Ovary (tissue), 9 donors: ENCODE results near the gene ALDH3A2. TPM values are rescaled to one million over a fixed set of nuclear protein-coding genes. Genes with fewer than 3 reads are reported as not detected.
"Not testable (repeated sequence)": the region's sequence is repeated elsewhere in the genome, so short reads cannot be mapped to it uniquely, and the experiment has no call there.

Source experiments
- DNase-seq, 5 donors: peaks; one replicate each; pipeline ENCODE4 v3.0.0-alpha.2; 2019 to 2020
- H3K27ac ChIP-seq, 2 donors: fragments of 200-600 bp; one replicate each; pipeline versions ENCODE4 v1.5.1 to v1.8.0; 2019 to 2022
- H3K27me3 ChIP-seq: fragments of 200-600 bp; one replicate; pipeline ENCODE4 v1.8.0; 2022
- H3K36me3 ChIP-seq: fragments of 200-600 bp; sonication (generic); one replicate; pipeline ENCODE4 v1.5.1; 2019
- H3K4me1 ChIP-seq: one replicate; pipeline ENCODE4 v1.8.1; 2013; ENCODE audit warnings: mild to moderate bottlenecking, moderate library complexity; ENCODE audit not compliant: insufficient read depth
- H3K4me3 ChIP-seq: fragments of 200-600 bp; sonication (generic); one replicate; pipeline ENCODE4 v1.5.1; 2017
- H3K9me3 ChIP-seq, 2 donors: fragments of 200-600 bp in 1 of 2; sonication (generic) in 1 of 2; one replicate each; pipeline versions ENCODE4 v1.5.1 to v1.8.1; 2013 to 2019; ENCODE audit warnings: mild to moderate bottlenecking in 1 of 2, moderate library complexity in 1 of 2
- EP300 ChIP-seq: sonication (generic); formaldehyde crosslinking; IDR thresholded peaks from one replicate; pipeline ENCODE4 v1.6.1; 2017; ENCODE audit warnings: antibody characterized with exemption
- POLR2A ChIP-seq: fragments of 450-650 bp; IDR thresholded peaks from one replicate; pipeline ENCODE4 v1.6.1; 2017; ENCODE audit warnings: antibody characterized with exemption, mild to moderate bottlenecking, moderate library complexity
- WGBS, 3 donors: extraction: QIAGEN DNeasy Blood & Tissue Kit in 1 of 3; methylation state at CpG; one replicate each; pipeline versions ENCODE4 v1.1.5 to v1.1.7; 2013 to 2017; 5-methylcytosine and 5-hydroxymethylcytosine counted together
- intact Hi-C, 4 donors: fragments of 100-400 bp; cut with DNase I; formaldehyde crosslinking; loops; one replicate each; pipeline versions ENCODE4 v1.11.0 to v1.15.1; 2022 to 2023
- polyA plus RNA-seq, 2 donors: library from polyadenylated mRNA; stranded (reverse); fragments of 200-250 nt in 1 of 2; fragments of 350-450 nt in 1 of 2; fragmentation: Illumina TruSeq in 1 of 2; extraction: RNeasy Lipid Tissue Mini Kit (QIAGEN cat#74804) in 1 of 2; gene quantifications; one replicate each; pipeline ENCODE4 v1.2.3, GENCODE V29; 2013 to 2014
- total RNA-seq, 7 donors: library from RNA; depleted of rRNA in 2 of 7; stranded (reverse); fragments of >200 nt in 2 of 7; fragmentation: NEBNext Ultra II Directional in 3 of 7; extraction: Animal tissue kit (Norgen Biotek cat#: 25700) in 3 of 7; gene quantifications; one replicate each; pipeline versions ENCODE4 v1.1.0 to v1.2.4, GENCODE V29; 2016 to 2023
- TF ChIP-seq, protein P1 (sequence below), 3 donors: fragments of 450-650 bp in 2 of 3; fragments of 200-600 bp in 1 of 3; IDR thresholded peaks; one replicate each; pipeline versions ENCODE4 v1.5.1 to v1.8.0; 2016 to 2022; ENCODE audit warnings: antibody characterized with exemption in 3 of 3, mild to moderate bottlenecking in 1 of 3
- donor health status: DM: no; HTN: no; CAD: no; lungs with moderate emphysema.
- donor health status: DM: no; HTN: no; CAD: no.
- donor health status: Bipolar disorder and iron deficiency.
- donor health status: DM: yes; HTN: yes; CAD: no.
- donor health status: DM: no; HTN: no; CAD: no.
- donor health status: DM: yes; HTN: yes; CAD: no.

Gene ALDH3A2
- total and polyA plus RNA-seq, 9 donors = 31.1 to 126 (median 74.6) TPM

DNA sequence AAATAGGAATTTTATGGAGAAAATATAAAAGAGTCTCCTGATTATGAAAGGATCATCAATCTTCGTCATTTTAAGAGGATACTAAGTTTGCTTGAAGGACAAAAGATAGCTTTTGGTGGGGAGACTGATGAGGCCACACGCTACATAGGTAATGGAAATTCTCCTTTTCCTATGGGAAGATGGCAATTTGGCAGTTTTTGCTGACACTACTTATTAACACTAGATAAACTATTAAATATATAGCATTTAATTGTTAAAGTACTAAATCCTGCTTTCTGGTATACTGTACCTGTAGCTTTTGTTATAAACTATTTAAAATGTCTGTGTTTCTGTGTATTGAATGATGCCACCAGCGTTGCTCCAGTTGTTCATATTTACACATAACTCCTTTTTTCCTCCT lies 12.6 kb downstream of the ALDH3A2 start:
- intact Hi-C loops = loop anchor here in 1 of 4 donors (10.0 kb wide), 1 partner anchor 64 kb away; no protein-coding TSS in a partner anchor
- Histone ChIP-seq H3K9me3 (no peaks in the 10 kb centered on the region), H3K36me3 (no peaks in the 10 kb centered on the region), H3K27me3 (no peaks in the 10 kb centered on the region), H3K4me3 (no peak overlapping the region), H3K27ac (no peak overlapping the region), H3K4me1 (no peaks in the 10 kb centered on the region)
- 87 to 90% (median 90%) methylated on average over 3 of the region's 3 CpGs for WGBS, 3 donors
- no peak for DNase-seq
- TF ChIP-seq, protein P1, sequence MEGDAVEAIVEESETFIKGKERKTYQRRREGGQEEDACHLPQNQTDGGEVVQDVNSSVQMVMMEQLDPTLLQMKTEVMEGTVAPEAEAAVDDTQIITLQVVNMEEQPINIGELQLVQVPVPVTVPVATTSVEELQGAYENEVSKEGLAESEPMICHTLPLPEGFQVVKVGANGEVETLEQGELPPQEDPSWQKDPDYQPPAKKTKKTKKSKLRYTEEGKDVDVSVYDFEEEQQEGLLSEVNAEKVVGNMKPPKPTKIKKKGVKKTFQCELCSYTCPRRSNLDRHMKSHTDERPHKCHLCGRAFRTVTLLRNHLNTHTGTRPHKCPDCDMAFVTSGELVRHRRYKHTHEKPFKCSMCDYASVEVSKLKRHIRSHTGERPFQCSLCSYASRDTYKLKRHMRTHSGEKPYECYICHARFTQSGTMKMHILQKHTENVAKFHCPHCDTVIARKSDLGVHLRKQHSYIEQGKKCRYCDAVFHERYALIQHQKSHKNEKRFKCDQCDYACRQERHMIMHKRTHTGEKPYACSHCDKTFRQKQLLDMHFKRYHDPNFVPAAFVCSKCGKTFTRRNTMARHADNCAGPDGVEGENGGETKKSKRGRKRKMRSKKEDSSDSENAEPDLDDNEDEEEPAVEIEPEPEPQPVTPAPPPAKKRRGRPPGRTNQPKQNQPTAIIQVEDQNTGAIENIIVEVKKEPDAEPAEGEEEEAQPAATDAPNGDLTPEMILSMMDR (IDR thresholded peaks at IDR 0.05) = no peak
- TF ChIP-seq POLR2A (no peak), EP300 (no peak)

DNA sequence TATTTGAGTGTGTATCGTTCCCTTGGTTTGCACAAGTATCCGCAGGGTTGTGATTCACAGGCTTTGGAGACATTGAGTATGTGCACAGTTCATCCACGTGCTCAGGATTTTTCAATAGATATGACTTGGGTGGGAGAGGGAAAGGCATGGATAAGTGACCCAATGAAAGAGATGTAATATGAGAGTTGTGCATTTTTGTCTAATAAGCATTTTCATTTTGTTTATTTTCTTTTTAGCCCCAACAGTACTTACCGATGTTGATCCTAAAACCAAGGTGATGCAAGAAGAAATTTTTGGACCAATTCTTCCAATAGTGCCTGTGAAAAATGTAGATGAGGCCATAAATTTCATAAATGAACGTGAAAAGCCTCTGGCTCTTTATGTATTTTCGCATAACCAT lies 14.5 kb downstream of the ALDH3A2 start:
- TF ChIP-seq, protein P1 (IDR thresholded peaks at IDR 0.05) = no peak
- TF ChIP-seq POLR2A = no peak
- TF ChIP-seq EP300 = no peak
- no peak overlapping the region for H3K4me3 ChIP-seq
- H3K9me3 ChIP-seq = no peaks in the 10 kb centered on the region
- H3K4me1 ChIP-seq = no peaks in the 10 kb centered on the region
- H3K36me3 ChIP-seq = no peaks in the 10 kb centered on the region
- 79 to 84% (median 82%) methylated on average over 6 of the region's 6 CpGs for WGBS, 3 donors
- no peak for DNase-seq
- H3K27ac ChIP-seq = no peak overlapping the region
- H3K27me3 ChIP-seq = no peaks in the 10 kb centered on the region
- intact Hi-C loops = loop anchor here in 1 of 4 donors (10.0 kb wide), 1 partner anchor 62 kb away; no protein-coding TSS in a partner anchor

DNA sequence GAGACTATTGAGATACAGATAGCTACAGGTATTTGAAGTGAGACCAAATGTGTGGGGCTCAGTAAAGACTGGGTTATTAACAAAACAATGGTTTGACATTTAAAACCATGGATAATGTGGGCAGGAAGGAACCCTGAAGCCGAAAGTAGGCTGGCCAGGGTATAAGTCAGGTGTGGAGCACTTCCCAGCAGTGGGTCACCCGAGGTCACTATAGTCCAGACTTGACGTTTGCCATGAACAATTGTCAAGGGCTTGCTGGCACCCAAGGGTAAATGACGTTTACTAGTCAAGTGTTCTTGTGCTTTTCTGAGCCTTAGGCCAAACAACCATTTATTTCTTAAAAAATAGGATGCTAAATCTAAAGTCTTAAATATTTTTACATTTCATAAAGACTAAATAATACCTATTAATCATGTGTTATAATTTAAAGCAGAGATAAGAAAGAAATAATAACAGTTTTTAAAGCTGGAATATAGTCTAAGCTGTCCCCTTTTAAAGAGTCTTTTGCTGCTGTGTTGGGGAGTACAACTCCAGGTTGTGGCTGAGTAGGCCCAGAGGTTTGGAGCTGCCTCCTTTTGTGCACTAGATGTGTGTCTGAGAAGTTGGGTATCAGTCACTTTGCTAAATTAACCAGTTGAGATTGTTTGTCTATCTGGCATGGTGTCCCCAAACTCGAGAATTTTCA lies 15.7 kb downstream of the ALDH3A2 start:
- no peaks in the 10 kb centered on the region for H3K27me3 ChIP-seq
- WGBS, 3 donors = 69 to 79% (median 69%) methylated on average over 5 of the region's 5 CpGs
- H3K4me3 ChIP-seq = no peak overlapping the region
- H3K4me1 ChIP-seq = no peaks in the 10 kb centered on the region
- no peaks in the 10 kb centered on the region for H3K9me3 ChIP-seq
- no peaks in the 10 kb centered on the region for H3K36me3 ChIP-seq
- intact Hi-C loops = loop anchor here in 1 of 4 donors (10.0 kb wide), 1 partner anchor 61 kb away; no protein-coding TSS in a partner anchor
- DNase-seq = no peak
- TF ChIP-seq, protein P1 (IDR thresholded peaks at IDR 0.05) = no peak
- TF ChIP-seq EP300 (no peak), POLR2A (no peak)
- H3K27ac ChIP-seq = no peak overlapping the region

DNA sequence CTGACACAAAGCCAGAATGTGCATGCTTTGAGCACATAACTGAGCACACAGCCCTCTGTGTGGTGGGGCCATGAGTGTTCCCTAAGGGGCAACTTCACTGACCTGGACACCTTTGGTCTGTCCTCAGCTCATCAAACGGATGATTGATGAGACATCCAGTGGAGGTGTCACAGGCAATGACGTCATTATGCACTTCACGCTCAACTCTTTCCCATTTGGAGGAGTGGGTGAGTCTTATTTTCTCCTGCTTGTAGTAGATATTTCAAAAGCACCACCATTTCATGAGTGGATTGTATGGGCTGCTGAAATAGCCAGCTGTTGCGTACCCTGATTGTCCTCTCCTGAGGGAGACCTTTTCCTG lies 16.2 kb downstream of the ALDH3A2 start:
- TF ChIP-seq, protein P1 (IDR thresholded peaks at IDR 0.05) = no peak
- intact Hi-C loops = loop anchor here in 1 of 4 donors (10.0 kb wide), 1 partner anchor 60 kb away; no protein-coding TSS in a partner anchor
- DNase-seq = no peak
- Histone ChIP-seq H3K4me1 (no peaks in the 10 kb centered on the region), H3K9me3 (no peaks in the 10 kb centered on the region), H3K27me3 (no peaks in the 10 kb centered on the region), H3K36me3 (no peaks in the 10 kb centered on the region), H3K4me3 (no peak overlapping the region), H3K27ac (no peak overlapping the region)
- WGBS, 3 donors = 86 to 94% (median 91%) methylated on average over 4 of the region's 4 CpGs

DNA sequence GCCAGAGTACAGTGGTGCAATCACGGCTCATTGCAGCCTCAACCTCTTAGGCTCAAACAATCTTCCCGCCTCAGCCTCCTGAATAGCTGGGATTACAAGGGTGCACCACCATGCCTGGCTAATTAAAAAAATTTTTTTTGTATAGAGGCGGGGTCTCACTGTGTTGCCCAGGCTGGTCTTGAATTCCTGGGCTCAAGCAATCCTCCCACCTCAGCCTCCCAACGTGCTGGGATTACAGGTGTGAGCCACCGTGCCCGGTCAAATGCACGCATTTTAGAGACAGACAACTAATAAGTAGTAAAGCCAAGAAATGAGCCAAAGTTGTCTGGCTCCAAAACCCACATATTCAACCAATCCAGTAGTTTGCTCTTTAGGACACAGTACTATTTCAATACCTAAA lies 21.1 kb downstream of the ALDH3A2 start:
- not testable (repeated sequence) for H3K36me3 ChIP-seq, DNase-seq, H3K27me3 ChIP-seq, H3K27ac ChIP-seq, H3K4me3 ChIP-seq, H3K9me3 ChIP-seq, H3K4me1 ChIP-seq
- intact Hi-C loops = loop anchor here in 1 of 4 donors (10.0 kb wide), 1 partner anchor 55 kb away; no protein-coding TSS in a partner anchor
- WGBS, 3 donors = 88 to 98% (median 90%) methylated on average over 7 of the region's 7 CpGs
